Right ventricle myocardium inferior (tissue), 1 donor: ENCODE measurements around the gene MACO1. TPM values are rescaled to one million over a fixed set of nuclear protein-coding genes. Genes with fewer than 3 reads are reported as not detected.

Source experiments
- ATAC-seq: fragments of 200-7000 bp; cut with Tn5 transposase; one replicate; pipeline ENCODE4 v1.9.1; 2020; ENCODE audit warnings: mild to moderate bottlenecking, moderate library complexity
- DNase-seq: peaks from one replicate; pipeline ENCODE4 v3.0.0; 2021; ENCODE audit errors: missing footprints
- intact Hi-C: fragments of 100-400 bp; cut with DNase I; formaldehyde crosslinking; loops from one replicate; pipeline ENCODE4 v1.11.0; 2022
- total RNA-seq: library from RNA; stranded (reverse); fragmentation: NEBNext Ultra II Directional; extraction: Animal tissue kit (Norgen Biotek cat#: 25700); gene quantifications from one replicate; pipeline ENCODE4 v1.2.1, GENCODE V29; 2021
- donor health status: DM: no; HTN: yes; CAD: no; lungs with severe emphysema.

MACO1 gene
- total RNA-seq, 1 donor from 2014 or later: 13.7 TPM

DNA sequence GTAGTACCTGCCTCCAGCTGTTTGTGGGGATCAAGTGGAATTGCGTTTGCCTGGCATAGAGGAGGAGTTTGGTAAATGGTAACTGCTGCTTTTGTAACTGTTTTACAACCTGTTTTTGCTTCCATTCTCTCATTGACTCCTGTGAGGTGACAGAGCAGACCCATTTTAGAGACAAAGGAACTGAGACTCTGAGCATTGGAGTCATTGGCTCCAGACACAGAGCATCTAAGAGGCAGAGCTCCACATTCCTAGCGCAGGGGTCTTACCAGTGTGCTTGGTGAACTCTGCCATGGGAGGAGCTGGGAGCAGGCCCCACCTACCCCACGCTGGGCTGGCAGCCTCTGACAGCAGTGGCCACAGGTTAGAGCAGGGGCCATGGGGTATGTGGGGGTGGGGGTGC, 115.1 kb downstream of the MACO1 start:
- no peak for DNase-seq
- no peak for ATAC-seq
- intact Hi-C loops: loop anchor here (5.0 kb wide), 1 partner anchor 72 kb away; the partner anchor contains the start of gene MAN1C1

DNA sequence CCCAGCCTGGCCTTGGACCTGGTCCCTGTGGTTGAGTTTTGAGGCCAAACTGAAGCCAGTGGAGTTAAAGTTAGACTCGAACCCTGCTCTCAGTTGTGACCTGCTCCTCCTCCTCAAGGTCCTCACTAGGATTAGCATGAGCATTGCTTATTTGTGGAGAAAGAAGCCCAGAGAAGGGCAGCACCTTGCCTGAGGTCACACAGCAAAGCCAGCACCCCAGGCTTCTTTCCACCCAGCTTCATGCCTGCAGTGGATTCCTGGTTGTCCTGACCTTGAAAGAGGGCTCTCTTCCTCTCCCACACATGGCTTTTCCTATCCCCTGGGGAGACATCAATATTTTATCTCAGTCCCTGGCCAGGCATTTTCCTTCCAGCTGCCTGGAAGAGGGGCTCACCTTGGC, 115.5 kb downstream of the MACO1 start:
- intact Hi-C loops: loop anchor here (5.0 kb wide), 1 partner anchor 71 kb away; the partner anchor contains the start of gene MAN1C1
- ATAC-seq (no peak), DNase-seq (no peak)

DNA sequence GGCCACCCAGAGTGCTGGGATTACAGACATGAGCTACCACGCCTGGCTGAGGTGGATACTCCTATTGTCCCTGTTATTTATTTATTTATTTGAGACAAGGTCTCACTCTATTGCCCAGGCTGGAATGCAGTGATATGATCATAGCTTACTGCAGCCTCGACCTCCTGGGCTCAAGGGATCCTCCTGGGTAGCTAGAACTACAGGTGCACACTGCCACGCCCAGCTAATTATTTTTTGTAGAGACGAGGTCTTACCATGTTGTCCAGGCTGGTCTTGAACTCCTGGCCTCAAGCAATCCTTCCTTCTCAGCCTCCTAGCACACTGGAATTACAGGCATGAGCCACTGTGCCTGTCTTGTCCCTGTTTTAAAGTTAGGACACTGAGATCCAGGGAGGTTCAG, 117.9 kb downstream of the MACO1 start:
- intact Hi-C loops: loop anchor here (5.0 kb wide), 1 partner anchor 69 kb away; the partner anchor contains the start of gene MAN1C1
- ATAC-seq (no peak), DNase-seq (no peak)

DNA sequence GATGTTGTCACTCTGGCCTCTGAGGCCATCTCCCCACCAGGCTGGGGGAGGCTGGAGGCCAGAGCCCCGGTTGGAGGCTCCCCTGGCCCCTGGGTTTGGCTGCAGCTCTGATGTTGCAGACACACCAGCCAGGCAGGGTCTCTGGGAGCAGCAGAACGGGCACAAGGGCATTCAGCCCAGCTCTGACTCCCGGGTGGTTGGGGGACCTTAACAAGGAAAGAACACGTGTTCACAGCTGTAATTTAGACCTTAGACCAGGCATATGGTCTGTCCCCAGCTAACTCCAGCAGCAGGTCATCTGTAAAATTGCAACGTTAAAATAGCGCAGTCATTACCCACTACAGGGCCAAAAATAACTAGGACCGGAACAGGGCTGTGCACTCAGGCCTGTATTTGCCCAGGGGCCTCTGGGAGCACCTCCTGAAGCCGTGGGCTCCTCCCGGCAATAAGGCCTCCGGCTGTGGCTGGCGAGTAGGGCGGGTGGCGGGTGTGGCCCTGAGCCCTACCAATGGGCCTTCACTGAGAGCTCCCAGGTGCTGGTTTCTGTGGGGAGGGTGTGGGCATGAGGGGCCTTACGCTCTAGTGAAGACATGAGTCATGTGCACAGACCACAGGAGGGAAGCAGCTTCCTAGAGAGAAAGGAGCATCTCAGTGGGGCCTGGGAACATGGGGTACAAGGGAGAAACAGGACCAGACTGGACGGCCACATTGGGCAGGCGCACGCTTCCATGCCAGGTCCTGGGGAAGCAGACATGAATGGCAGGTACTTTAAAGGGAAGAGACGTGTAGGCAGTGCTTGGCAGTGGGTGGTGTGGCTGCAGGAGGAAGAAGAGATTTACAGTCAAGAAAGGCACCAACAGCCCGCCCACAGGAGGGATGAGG, 118.8 kb downstream of the MACO1 start:
- no peak for DNase-seq
- intact Hi-C loops: loop anchor here (5.0 kb wide), 1 partner anchor 68 kb away; the partner anchor contains the start of gene MAN1C1
- ATAC-seq: peak; percentile 43

Other genes with a start within 250 kb of the MACO1 start
- 34.1 TPM for gene SYF2, start 198.4 kb upstream of the MACO1 start, total RNA-seq
- gene RSRP1, start 183.4 kb upstream of the MACO1 start, total RNA-seq: 41.4 TPM
- not detected for gene RHD, start 158.4 kb upstream of the MACO1 start, total RNA-seq
- gene TMEM50A, start 92.6 kb upstream of the MACO1 start, total RNA-seq: 70.5 TPM
- 1.7 TPM for gene RHCE, start 10.1 kb upstream of the MACO1 start, total RNA-seq
- gene LDLRAP1, start 112.7 kb downstream of the MACO1 start, total RNA-seq: 12.3 TPM
- gene MAN1C1, start 185.9 kb downstream of the MACO1 start, total RNA-seq: 19.5 TPM